ENCODE data around the gene WDR86. TPM values are rescaled to one million over a fixed set of nuclear protein-coding genes. Genes with fewer than 3 reads are reported as not detected.
A peak's percentile ranks its signal among the peaks of the same experiment; 100 is the strongest.

The WDR86 gene
- total RNA-seq, 2 donors from 2014 or later: 0.71 to 0.84 TPM

DNA sequence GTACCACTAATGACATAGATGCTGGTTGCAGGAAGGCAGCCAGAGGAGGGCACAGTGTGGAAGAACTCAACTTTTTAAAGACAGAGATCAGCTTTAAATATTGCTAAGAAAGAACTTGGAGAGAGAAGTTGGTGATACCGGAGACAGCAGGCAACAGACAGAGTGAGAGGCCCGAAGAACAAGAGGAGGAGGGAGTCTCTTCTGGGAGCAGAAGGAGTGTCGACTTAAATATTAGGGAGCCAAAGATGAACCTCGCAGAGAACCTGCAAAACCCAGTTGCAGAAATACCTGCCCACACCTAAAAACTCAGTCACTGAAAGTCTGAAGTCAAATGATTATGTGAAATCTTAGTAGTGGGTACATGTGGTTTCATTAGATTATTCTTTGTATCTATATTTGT is 3.4 kb upstream of the WDR86 start:
- ATAC-seq (no peak), DNase-seq (no peak)
- intact Hi-C loops (cut with DNase I): no loop called here

DNA sequence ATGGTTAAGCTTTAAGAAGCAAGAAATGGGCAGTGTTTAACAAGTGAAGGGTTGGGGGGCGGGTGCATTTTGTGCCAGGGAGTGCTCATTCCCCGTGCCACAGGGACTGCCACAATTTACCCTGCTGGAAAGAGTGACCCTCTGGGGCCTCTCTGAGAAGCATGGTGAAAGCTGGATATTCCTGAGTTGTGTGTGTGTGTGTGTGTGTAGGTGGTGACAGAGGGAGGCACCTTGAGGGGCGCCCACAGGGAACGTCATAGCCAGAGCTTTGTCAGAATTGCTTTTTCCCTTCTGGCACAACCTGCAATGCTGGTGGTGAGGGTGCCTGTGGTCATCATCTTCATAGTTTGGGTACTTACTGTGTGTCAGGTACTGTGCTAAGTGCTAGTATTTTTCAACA is 2.5 kb upstream of the WDR86 start:
- ATAC-seq (no peak), DNase-seq (no peak)
- intact Hi-C loops (cut with DNase I): no loop called here

DNA sequence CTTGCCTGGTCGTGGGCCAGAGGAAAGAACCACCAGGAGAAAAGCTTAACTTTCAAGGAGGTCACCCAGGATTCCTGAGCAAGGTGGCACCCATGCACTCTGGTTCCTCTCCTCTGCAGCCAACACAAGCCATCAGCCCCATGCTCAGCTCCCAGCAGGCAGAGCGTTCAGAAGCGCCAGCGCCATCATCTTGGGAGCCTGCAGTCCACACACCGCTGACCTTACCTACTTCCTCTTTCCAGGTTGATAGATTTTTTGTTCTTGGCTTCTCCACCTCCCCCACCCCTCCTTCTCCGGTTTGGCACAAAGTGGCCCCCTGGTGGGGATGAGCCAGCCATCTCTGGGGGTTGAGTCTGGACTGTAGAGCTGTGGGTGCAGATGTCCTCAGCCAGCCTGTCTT is 1.7 kb upstream of the WDR86 start:
- intact Hi-C loops (cut with DNase I): no loop called here
- DNase-seq (no peak), ATAC-seq (no peak)

DNA sequence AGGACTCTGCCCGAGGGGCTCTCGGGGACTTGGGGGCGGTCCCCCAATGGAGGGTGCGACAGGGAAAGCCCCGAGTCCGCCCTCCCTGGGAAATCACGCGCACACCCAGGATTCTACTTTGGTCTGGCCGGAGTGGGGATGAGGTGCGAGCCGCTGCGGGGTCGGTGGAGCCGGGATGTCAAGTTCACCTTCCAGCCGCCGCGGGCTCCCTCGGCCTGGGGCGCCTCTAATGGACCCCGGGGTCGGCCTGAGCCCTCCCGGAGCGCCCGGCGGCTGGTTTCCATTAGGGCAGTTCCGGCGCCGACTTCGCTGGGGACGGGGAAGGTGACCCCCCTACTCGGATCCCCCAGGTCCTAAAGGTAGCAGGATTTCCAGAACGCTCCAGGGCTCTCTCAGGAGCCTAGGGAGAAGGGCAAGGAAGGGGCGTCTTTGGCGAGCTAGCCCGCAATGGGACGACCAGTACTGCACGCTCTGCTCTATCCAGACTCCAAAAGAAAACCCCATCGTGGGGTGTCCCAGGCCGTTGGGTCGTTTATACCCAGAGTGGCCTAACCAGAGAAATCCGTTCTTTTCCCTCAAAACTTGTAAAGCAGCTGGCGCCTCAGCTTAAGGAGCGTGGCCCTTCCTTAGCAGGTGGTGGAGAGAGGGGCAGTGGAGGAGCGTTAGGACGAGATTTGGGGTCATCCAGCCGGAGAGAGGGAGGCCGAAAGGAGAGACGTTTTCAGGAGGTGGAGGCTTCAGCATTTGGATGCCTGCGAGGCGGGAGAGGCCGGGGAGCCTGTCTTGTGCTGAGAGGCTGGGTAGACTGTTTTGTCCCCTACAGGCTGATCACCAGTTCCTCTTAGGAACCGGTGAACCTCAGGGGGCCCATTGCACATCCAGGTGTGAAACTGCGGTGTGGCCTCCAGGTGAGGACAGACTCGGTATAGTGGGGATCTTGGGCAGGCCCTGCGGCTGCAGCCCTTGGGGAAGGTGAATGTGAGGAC is 860 bp upstream of the WDR86 start:
- no peak for DNase-seq
- intact Hi-C loops (cut with DNase I): no loop called here
- peak; percentile 27 to 34 for ATAC-seq

DNA sequence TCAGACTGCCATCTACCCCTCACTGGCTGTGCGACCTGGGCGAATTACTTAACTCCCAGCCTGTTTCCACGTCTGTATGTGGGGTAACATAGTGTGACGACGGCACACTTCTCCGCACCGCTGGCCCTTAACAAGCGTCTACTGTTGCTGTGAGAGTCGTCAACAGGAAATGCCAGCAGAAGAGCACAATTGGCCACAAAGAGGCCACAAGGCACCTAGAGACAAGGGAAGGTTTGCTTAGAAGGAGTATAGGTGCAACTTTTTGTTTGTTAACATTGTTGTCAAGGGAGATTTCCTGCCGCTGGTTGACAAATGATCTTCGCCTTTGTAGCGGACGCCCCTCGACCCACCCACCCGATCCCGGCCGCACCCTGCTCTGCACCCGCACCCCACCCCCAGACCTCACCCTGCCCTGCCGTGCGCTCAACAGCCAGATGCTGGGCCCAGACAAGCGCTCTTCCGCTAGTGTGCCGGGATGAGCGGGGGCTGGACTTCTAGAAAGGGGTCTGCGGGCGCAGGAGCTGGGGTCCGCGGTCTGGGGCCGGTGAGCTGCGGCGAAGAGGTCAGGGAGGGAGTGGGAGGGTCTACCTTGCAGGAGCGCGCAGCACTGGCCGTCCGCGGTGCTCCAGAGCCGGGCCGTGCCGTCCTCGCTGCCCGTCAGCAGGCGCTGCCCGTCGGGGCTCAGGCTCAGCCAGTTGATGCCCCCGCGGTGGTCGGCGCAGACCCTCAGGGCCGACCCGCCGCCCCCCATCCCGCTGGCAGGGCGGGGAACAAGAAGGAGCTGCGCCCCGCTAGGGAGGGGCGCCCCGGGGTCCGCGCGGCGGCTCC is 785 bp downstream of the WDR86 start:
- intact Hi-C loops (cut with DNase I): no loop called here
- no peak for DNase-seq
- ATAC-seq: peak; percentile 15 to 30

DNA sequence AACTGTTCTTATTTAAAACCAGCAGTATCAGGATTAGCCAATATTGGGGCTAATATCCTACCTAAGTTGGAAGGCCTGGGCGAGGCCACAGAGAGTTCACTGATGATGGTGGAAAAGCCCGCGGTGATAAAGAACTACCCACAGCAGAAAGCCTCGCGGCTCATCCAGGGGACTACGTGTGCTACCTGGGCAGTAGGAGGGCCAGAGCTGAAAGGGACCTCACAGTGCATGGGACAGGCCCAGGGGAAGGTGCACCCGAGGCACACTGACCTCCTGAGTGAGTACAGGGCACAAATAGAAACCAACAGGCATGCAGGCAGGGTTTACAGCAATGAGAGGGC is 1.4 kb downstream of the WDR86 start:
- intact Hi-C loops (cut with DNase I): no loop called here
- ATAC-seq (peak in 1 of 2 donors; percentile 7), DNase-seq (no peak)

DNA sequence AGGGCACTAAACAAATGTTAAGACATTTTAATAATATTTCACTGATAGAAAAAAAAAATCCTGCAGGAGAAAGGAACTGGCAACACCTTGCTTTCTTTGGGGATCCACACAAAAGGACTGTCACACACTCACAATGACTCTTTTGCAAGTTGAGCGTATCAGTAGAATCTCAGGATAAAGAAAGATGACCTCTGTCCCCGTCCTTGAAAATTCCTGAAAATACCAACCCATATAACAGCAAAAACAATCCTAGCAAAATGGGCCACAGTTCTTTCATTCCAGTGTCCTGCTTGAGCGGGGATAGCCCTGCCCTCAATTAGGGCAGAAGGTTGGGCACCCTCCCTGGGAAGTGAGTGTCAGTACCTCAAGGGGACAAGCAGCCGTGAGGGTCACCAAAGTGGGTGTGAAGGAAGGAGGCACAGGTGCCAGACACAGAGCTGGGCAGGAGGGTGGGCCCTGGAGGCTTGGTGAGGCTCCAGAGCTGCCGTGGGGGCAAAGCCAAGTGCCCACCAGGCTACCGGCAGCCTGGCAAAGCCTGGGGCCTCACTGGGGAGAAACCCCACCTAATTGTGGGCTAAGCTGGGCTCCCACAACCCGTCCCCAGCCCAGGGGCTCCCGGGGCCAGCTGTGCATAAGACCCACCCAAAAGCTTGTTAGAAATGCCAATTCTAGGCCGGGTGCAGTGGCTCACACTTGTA is 2.8 kb downstream of the WDR86 start:
- ATAC-seq (no peak), DNase-seq (no peak)
- intact Hi-C loops (cut with DNase I): no loop called here

DNA sequence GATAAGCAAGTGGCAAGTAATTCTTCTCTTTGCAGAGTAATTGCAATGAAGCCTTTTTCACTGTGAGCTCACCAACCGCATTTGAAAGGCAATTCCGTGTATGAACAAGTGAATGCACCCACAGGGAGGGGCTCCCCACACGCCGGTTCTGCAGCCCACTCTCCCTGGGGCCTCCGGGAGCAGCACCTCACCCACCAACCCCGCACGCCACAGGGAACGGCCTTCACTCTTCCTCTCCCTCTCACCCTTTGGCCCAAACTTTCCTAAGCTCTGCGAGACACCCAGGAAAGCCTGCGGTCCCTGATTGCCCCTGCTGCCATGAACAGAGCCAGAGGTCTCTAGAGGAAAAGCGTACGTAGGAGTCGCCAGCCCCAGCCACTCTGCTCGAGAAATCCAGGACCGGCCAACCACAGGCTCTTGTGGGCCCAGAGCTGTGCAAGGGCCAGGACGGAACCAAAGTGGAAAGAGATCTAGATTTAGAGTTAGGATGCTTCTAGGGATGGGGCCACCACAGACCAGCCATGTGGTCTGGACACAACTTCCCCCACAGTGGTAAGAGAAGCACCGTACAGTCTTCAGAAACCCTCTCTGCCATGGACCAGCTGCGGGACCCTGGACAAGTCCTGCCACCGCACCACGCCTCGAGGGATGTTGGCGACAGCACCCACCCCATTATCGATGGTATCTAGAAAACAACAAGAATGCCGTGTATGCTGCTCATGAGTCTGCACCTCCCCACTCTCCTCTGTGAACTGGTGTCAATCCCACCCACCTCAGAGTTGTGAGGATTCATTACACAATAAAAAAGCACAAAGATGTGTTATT is 3.6 kb downstream of the WDR86 start:
- DNase-seq (no peak), ATAC-seq (no peak)
- intact Hi-C loops (cut with DNase I): no loop called here

DNA sequence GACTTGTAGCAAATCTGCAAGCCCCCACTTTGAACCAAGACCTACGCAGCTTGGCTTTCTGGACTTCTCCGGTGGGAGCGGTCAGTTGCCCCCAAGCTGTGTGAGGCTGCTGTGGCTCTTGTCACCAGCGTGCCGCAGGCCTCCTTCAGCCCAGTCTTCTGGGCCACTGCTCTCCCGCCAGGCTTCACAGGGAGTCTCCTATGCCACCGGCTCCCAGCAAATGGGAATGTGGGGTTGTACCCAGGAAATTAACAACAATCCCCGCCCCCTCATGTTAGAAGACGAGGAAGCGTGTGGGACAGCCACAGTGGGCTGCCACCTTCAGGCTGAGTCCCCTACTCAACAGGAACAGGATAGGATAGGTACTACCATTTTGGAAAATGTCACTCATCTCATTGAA is 4.2 kb downstream of the WDR86 start:
- ATAC-seq (no peak), DNase-seq (no peak)
- intact Hi-C loops (cut with DNase I): no loop called here

DNA sequence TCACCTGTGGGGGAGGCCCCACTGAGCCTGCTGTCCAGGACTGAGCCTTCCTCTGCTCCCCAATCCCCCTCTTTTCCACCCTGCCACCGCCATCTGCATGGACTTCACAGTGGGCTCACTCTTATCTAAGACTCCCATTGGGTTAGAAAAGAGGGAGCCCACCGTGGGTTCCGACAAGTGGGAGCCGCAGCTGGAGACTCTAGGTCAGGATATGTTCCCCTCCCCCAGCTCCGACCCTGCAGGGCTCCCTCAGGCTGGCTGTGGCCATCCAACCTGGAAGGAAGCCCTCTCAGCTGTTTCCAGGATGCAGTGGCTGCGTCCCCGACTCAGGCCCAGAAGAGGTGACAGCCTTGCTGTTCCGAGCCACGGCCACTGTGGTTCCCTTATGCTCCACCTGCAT is 4.8 kb downstream of the WDR86 start:
- no peak for DNase-seq
- ATAC-seq: no peak
- intact Hi-C loops (cut with DNase I): no loop called here

DNA sequence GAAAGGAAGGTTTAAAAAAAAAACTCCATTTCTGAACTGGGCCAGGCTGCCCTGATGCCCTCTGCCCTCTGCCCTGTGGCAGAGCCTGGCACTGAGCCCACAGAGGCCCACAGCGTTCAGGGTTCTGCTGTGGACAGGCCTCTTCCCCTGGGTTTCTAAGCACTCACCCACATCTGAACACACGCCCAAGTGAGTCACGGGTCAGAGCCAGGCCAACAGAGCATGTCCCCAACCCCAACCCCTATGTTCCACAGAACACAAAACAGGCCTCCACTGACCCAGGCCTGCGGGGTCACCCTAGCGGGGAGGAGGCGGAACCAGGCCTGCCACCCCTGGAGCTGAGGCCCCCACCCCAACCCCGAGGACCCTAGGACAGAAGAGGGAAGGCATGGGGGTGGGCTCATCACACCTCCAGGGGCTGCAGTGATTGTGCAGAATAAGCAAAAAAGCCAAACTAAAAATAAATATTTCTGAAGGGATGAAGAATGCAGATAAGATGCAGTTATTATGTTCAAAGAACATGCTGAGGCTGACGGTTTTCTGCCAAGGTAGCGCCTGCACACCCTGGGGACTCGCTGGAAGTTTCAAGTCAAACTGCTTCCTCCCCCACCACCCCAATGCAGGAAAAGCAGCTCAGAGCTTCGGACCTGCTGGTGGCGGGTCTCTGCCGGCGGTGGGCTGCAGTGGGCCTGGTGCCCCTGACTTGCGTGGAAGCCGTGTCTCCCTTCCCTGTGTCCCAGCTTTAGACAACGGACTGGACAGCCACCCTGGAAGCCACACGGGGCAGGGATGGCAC is 5.4 kb downstream of the WDR86 start:
- DNase-seq: peak; percentile 42
- peak in 1 of 2 donors; percentile 66 for ATAC-seq
- intact Hi-C loops (cut with DNase I): no loop called here

DNA sequence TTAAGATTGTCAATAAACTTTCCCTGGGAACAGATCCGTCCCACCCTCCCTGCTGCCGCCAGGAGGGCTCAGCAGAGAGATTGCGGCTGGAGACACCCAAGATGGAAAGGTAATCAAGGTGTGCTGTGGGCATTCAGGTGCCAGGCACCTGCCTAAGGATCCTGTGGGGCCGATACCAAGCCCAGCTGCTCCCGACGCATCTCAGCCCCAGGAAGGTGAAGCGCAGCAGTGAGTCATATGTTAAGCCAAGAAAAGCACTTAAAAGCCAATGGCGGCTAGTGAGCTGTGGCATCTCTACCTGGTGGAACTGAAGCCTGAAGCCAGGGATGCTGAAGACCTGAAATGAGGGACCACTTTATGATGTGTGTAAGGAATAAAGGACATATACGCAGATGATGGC is 6.1 kb downstream of the WDR86 start:
- DNase-seq (no peak), ATAC-seq (no peak)
- intact Hi-C loops (cut with DNase I): no loop called here

DNA sequence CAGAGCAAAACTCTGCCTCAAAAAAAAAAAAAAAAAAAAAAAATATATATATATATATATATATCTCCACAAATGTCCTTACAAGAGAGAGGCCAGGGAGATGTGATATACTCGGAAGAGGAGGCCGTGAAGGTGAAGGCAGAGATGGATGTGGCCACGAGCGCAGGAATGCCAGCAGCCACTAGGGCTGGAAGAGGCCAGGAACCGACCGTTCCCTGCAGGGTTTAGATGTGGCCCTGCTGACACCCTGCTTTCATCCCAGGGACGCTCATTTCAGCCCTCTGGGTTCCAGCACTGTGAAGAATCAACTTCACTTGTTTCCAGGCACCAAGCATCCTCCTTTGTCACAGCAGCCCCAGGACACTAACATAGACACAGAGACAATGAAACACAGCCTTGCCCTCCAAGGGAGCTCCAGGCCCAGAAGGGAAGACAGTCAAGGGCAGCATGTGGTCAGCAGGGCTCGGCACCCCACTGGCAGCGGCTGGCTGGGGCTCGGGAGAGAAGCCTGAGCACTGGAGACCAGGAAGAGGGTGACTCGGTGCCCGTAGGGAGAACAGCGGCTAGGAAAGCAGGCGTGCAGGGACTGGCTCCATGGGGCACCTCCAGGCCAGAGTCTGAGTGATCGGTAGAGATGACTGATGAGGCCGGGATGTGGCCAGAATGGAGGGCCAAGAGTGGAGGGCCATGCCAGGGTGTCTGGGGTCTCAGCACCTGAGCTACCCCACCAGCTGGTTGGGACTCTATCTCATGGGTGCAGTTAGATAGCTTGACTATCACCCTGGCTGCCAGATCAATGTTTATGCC is 7.6 kb downstream of the WDR86 start:
- no peak for ATAC-seq
- no peak for DNase-seq
- intact Hi-C loops (cut with DNase I): no loop called here

DNA sequence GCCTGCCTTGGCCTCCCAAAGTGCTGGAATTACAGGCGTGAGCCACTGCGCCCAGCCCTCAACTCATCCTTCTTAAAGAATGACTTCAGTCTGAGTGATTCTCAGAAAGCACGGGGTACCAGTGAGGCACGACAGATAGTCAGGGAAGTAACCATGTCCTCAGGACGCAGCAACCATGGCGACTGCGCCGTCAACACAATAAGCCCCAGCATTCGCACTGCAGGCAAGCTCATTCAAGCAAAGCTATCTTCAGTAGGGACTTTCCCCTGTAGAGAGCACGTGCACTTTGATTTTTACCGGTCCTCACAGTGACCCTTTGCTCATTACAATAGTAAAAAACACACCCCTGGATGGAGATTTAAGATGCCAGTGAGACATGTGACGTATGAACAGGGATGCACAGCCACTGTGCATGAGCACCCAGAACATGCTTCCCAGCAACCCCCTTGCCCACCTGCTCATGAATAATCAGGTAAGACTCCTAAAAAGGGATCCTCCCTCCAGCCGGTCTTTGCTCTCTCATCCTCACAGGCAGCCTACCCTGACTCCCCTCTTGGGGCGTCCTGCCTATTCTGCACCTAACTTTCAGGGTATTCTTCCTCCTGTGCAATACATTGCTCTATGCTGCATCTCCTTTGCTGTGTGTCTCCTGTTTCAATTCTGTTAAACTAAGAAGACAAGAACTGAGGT is 9.1 kb downstream of the WDR86 start:
- DNase-seq: no peak
- intact Hi-C loops (cut with DNase I): no loop called here
- no peak for ATAC-seq

DNA sequence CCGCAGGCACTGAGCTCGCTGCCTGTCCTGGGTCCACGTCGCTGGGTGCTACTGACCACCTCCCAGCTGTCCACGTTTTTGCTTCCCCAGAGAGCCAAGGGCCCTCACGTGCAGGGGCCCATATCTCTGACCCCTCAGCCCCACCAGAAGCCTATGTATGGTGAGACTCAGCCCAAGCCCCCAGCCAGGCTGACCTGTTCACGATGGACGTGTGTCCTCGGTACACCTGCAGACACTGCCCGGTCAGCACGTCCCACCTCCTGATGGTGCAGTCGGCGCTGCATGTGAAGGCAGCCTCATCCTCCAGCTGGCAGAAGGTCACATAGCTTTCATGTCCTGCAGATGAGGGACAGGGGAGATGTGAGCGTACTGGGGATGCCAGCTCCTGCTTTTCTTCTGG is 9.9 kb downstream of the WDR86 start:
- ATAC-seq: no peak
- intact Hi-C loops (cut with DNase I): no loop called here
- DNase-seq: no peak

DNA sequence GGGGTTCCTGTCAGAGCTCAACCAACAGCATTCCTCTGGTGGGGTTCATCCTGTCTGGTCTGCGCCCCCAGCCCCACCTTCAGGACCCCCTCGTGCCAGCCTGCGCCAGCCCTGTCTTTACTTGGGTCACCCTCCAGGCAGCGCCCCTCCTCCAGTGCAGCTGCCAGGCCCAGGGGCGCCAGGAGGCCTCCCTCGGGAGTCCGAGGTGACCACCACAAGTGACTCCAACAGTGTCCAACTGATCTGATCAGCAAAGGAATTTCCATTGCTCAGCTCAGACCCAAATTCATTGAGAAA is 10.6 kb downstream of the WDR86 start:
- intact Hi-C loops (cut with DNase I): no loop called here
- ATAC-seq (no peak), DNase-seq (no peak)
